HepG2 (cell line): ENCODE results near the gene ACKR4.

Experiments used
- ETV6 ChIP-seq: sonication (generic); formaldehyde crosslinking; conservative IDR thresholded peaks from 2 replicates; pipeline ENCODE4 v1.4.0; 2020; ENCODE audit warnings: missing genetic modification reagents
- EZH2 ChIP-seq: conservative IDR thresholded peaks from 2 replicates; pipeline ENCODE4 v1.6.1; 2012; ENCODE audit warnings: mild to moderate bottlenecking, low read depth, low read length, moderate library complexity
- MYC ChIP-seq: sonication (generic); formaldehyde crosslinking; IDR thresholded peaks from 2 replicates; pipeline ENCODE4 v1.9.0; 2021; ENCODE audit warnings: missing genetic modification reagents, borderline replicate concordance
- MYNN ChIP-seq: sonication (generic); formaldehyde crosslinking; IDR thresholded peaks from 2 replicates; pipeline ENCODE4 v1.4.0; 2020; ENCODE audit warnings: mild to moderate bottlenecking, low read depth, missing genetic modification reagents
- ZFX ChIP-seq: sonication (generic); formaldehyde crosslinking; IDR thresholded peaks from 2 replicates; pipeline ENCODE4 v1.4.0; 2020; ENCODE audit warnings: mild to moderate bottlenecking, low read depth, missing genetic modification reagents, moderate library complexity
- TF ChIP-seq, protein P1 (sequence below): sonication (generic); formaldehyde crosslinking; IDR thresholded peaks from 2 replicates; pipeline ENCODE4 v1.5.1; 2020; ENCODE audit warnings: mild to moderate bottlenecking, missing genetic modification reagents, moderate library complexity
- TF ChIP-seq, protein P2 (sequence below): sonication (generic); formaldehyde crosslinking; IDR thresholded peaks from 2 replicates; pipeline ENCODE4 v1.5.0; 2020; ENCODE audit warnings: mild to moderate bottlenecking, missing genetic modification reagents, moderate library complexity

- no peak for TF ChIP-seq MYC (CRISPR knock-in tag)
- no peak for TF ChIP-seq ETV6 (CRISPR knock-in tag)
- no peak for TF ChIP-seq MYNN
- TF ChIP-seq EZH2, result no peak
- no peak for TF ChIP-seq ZFX
- TF ChIP-seq, protein P1, sequence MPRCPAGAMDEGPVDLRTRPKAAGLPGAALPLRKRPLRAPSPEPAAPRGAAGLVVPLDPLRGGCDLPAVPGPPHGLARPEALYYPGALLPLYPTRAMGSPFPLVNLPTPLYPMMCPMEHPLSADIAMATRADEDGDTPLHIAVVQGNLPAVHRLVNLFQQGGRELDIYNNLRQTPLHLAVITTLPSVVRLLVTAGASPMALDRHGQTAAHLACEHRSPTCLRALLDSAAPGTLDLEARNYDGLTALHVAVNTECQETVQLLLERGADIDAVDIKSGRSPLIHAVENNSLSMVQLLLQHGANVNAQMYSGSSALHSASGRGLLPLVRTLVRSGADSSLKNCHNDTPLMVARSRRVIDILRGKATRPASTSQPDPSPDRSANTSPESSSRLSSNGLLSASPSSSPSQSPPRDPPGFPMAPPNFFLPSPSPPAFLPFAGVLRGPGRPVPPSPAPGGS, result no peak
- TF ChIP-seq, protein P2, sequence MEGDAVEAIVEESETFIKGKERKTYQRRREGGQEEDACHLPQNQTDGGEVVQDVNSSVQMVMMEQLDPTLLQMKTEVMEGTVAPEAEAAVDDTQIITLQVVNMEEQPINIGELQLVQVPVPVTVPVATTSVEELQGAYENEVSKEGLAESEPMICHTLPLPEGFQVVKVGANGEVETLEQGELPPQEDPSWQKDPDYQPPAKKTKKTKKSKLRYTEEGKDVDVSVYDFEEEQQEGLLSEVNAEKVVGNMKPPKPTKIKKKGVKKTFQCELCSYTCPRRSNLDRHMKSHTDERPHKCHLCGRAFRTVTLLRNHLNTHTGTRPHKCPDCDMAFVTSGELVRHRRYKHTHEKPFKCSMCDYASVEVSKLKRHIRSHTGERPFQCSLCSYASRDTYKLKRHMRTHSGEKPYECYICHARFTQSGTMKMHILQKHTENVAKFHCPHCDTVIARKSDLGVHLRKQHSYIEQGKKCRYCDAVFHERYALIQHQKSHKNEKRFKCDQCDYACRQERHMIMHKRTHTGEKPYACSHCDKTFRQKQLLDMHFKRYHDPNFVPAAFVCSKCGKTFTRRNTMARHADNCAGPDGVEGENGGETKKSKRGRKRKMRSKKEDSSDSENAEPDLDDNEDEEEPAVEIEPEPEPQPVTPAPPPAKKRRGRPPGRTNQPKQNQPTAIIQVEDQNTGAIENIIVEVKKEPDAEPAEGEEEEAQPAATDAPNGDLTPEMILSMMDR (CRISPR knock-in tag), result no peak
These were observed 27.5 kb upstream of the ACKR4 start for GRCh38 chr3:132569580-132569979.
